RWPE1 (cell line): ENCODE data around the gene CEP72.
"Not testable (repeated sequence)": the region's sequence is repeated elsewhere in the genome, so short reads cannot be mapped to it uniquely, and the experiment has no call there.

Experiments used
- CTCF ChIA-PET: fragments of 350-600 bp; sonication (Branson Sonifier 250); formaldehyde crosslinking; extraction: SDS; loops from one replicate; lab custom pipeline; 2021; lab: Yijun Ruan, JAX
- POLR2A ChIA-PET: fragments of 400-600 bp; formaldehyde crosslinking; extraction: SDS; loops from one replicate; lab custom pipeline; 2020; ENCODE audit warnings: antibody characterized with exemption; ENCODE audit not compliant: low non-redundant PET; lab: Yijun Ruan, JAX
- DNase-seq: peaks from one replicate; pipeline ENCODE4 v3.0.0; 2012; ENCODE audit warnings: low spot score
- H3K27ac ChIP-seq: fragments of 450-650 bp; 2 replicates; pipeline ENCODE4 v1.5.1; 2017
- TF ChIP-seq, protein P1 (sequence below): fragments of 450-650 bp; conservative IDR thresholded peaks from 2 replicates; pipeline ENCODE4 v1.5.1; 2017; ENCODE audit warnings: low read depth, mild to moderate bottlenecking

Gene CEP72

DNA sequence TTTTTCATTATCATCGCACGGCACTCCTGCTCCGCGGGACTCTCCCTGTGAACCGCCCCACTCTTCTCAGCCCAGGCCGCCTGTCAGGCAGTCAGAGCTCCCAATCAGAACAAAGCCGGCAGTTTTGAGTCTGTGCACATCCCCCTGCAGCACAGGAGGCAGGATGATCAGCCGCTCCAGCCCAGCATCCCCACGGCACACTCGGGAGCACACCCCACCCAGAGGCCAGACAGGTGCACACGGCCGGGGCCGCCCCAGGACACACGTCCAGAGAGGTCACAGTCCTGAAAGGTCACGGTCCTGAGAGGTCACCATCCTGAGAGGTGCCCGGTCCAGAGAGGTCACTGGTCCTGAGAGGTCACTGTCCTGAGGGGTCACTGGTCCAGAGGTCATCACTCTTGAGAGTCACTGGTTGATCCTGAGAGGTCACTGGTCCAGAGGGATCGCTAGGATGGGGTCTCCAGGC lies 72.6 kb downstream of the CEP72 start:
- DNase-seq, result no peak
- POLR2A ChIA-PET, result no interaction called here
- CTCF ChIA-PET, result interaction anchor here (0.6 kb wide), 1 partner anchor 1158 kb away, joined by 3 read pairs; no protein-coding TSS in a partner anchor
- no peak overlapping the region for H3K27ac ChIP-seq
- TF ChIP-seq, protein P1, sequence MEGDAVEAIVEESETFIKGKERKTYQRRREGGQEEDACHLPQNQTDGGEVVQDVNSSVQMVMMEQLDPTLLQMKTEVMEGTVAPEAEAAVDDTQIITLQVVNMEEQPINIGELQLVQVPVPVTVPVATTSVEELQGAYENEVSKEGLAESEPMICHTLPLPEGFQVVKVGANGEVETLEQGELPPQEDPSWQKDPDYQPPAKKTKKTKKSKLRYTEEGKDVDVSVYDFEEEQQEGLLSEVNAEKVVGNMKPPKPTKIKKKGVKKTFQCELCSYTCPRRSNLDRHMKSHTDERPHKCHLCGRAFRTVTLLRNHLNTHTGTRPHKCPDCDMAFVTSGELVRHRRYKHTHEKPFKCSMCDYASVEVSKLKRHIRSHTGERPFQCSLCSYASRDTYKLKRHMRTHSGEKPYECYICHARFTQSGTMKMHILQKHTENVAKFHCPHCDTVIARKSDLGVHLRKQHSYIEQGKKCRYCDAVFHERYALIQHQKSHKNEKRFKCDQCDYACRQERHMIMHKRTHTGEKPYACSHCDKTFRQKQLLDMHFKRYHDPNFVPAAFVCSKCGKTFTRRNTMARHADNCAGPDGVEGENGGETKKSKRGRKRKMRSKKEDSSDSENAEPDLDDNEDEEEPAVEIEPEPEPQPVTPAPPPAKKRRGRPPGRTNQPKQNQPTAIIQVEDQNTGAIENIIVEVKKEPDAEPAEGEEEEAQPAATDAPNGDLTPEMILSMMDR, result no peak

DNA sequence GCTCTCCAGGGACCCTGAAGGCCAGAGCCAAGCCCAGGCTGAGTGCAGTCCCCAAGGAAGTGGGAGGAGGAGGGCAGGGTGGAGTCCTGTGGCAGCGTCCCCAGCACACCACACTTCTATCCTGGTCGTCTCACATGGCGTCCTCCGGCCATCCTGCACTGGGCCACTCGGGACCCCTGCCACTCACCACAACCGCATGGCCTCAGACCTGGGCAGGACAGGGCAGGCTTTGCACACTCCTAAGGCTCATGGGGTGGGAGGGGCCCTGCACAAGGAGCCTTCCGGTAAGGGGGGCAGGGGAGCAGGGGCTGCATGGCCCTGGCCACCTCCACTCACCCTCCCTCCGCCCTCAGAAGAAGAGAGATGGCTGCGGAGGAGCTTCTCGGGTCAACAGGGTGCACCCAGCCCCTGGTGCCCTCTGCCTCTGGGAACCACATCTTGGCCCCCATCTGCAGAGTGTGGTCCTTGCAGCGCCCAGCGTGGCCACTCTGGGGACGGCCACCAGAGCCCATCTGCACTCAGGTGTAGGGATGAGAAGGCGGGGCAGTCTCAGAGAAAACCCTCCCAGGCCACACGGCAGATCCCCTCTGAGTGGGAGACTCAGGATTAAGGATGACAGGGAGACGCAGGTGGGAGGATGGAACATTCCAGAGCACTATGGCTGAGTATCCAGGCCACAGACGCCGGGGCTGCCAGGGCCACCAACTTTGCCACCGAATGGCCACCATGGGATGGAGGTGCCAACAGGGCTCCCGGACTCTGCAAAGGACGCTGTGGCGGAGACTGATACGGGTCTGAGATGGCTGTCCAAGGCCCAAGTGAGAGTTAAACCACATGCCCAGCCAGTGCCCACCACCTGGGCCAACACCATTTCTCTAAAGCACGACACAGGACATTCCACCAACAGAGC lies 73.4 kb downstream of the CEP72 start:
- no peak overlapping the region for H3K27ac ChIP-seq
- ChIA-PET CTCF (no interaction called here), POLR2A (no interaction called here)
- TF ChIP-seq, protein P1, result no peak
- DNase-seq, result no peak

DNA sequence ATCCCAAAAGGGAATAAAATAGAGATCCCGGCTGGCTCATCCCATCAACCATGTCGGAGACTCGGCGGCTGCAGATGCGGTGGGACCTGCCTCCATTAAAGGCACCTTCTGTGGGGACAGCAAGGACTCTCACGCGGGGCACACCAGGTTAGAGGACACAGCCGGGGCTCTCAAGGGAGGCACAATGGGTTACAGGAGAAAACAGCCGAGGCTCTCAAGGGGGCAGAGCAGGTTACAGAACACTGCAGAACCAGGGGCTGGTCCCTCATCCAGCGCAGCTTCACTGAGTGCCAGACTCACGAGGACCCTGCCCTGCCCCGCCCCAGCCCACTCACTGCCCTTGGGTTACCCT lies 74.0 kb downstream of the CEP72 start:
- DNase-seq, CTCF ChIA-PET, POLR2A ChIA-PET, H3K27ac ChIP-seq: not testable (repeated sequence)

DNA sequence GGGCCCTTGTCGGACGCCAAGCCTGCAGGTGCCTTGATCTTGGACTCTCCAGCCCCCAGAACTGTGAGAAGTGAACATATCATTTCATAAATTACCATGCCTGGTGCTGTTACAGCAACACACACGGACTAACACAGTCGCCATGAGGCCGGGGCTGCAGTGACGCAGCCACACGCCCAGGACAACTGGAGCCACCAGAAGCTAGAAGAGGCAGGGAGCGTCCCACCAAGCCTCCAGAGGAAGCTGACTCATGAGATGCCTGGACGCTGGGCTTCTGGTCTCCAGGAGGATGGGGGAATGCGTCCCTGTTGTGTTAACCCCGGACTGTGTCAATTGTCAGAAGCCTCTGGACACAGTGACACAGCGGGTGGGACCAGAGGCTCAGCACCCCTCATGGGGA lies 74.8 kb downstream of the CEP72 start:
- CTCF ChIA-PET, H3K27ac ChIP-seq, POLR2A ChIA-PET, DNase-seq: not testable (repeated sequence)

DNA sequence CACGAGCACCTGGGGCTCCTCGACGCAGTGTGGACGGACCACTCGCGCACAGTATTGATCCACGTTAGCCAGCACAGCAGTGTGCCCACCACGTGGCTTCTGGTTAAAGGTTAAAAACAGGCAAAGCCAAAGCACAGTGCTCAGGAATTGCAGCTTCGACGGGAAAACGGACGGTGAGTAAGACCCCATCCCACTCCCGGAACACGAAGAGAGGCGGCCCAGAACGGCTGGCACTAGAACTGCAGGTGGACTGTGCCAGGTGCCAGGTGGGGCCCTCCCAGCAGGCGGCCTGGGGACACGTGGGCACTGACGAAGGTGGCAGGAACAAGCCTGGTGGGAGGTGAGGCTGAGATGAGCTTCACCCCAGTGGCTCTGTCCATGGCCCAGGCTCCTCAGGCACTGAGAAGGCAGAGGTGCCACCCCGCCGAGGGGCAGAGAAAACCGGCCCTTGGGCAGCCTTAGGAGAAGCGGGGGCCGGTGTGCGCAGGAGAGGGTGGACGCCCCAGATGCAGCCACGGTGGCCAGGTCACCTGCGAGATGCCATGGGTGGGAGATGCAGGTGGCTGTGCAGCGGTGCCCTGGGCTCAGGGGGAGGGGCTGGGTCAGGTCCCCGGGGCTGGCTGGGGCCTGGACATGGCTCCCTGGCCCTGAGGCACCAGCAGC lies 76.3 kb downstream of the CEP72 start:
- POLR2A ChIA-PET, CTCF ChIA-PET, H3K27ac ChIP-seq, DNase-seq: not testable (repeated sequence)

DNA sequence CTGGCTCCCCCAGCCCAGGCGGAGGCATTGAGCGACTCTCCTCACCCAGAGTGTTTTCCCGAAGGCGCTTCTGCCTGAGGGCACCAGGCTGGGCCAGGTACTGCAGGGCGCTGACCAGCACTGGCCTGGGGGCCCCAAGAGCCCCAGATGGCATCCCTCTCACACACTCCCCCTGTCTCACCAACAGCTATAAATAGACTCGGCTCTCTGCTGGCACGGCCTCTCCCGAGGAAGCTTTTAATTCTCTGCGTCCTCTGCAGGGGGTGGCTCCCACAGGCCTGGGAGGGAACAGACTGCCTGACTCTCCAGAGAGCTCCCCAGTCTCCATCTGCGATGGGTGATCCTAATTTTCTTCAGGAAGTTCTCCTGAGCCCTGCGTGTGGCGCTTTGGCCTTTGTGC lies 78.2 kb downstream of the CEP72 start:
- H3K27ac ChIP-seq, CTCF ChIA-PET, POLR2A ChIA-PET, DNase-seq: not testable (repeated sequence)

DNA sequence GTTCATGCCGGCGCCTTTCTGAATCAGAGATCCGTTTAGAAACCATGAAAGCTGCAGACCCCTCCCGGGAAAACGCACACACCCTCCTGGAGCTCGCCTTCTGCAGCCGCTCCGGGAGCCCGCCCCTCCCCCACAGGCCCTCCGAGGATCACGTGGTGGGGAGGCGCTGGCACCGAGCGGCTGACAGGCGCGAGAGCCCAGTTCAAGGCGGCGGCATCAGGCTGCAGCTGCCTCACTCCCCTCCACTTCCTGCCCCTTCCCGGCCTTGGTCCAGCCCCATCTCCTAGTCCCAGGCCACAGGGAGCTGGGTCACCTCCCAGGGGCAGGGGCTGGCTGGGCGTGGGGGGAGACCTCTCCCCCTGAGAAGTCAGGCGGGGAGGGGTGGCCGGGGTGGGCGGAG lies 78.9 kb downstream of the CEP72 start:
- H3K27ac ChIP-seq, POLR2A ChIA-PET, CTCF ChIA-PET, DNase-seq: not testable (repeated sequence)

DNA sequence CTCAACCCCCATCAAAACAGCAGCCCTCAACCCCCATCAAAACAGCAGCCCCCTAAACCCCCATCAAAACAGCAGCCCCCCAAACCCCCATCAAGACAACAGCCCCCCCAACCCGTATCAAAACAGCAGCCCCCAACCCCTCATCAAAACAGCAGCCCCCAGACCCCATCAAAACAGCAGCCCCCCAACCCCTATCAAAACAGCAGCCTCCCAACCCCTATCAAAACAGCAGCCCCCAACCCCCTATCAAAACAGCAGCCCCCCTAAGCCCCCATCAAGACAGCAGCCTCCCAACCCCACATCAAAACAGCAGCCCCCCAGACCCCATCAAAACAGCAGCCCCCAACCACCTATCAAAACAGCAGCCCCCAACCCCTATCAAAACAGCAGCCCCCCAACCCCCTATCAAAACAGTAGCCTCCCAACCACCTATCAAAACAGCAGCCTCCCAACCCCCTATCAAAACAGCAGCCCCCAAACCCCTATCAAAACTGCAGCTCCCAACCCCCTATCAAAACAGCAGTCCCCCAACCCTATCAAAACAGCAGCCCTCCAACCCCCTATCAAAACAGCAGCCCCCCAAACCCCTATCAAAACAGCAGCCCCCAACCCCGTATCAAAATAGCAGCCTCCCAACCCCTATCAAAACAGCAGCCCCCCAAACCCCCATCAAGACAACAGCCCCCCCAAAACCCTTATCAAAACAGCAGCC lies 79.8 kb downstream of the CEP72 start:
- TF ChIP-seq, protein P1, result no peak
- no peak for DNase-seq
- H3K27ac ChIP-seq, result no peak overlapping the region
- ChIA-PET POLR2A (no interaction called here), CTCF (no interaction called here)

DNA sequence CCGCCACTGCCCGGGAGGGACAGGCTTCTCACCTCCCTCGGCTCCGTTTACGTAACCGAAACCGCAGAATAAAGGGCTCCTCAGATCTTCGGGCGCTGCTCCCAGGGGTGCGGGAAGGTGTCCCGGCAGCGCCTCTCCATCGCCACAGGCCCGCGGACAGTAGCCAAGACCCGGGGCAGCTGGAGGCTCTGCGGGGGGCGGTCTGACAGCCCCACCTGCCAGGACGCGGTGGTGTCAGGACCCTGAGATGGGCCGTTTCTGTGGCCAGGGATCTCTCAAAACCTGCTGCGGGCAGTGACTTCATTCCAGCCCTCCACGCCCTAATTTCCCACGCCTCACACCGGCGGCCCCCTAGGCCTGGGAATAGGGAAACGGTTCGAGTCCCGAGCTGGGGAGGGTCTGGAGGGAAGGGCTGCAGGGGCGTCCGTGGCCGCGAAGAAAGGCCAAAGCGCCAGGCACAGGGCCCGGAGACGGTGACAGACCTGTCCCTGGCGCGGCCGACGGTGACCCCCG lies 80.4 kb downstream of the CEP72 start:
- DNase-seq, H3K27ac ChIP-seq, CTCF ChIA-PET: not testable (repeated sequence)
- POLR2A ChIA-PET, result interaction anchor here (0.5 kb wide), 1 partner anchor 343 kb away, joined by 3 read pairs; no protein-coding TSS in a partner anchor

DNA sequence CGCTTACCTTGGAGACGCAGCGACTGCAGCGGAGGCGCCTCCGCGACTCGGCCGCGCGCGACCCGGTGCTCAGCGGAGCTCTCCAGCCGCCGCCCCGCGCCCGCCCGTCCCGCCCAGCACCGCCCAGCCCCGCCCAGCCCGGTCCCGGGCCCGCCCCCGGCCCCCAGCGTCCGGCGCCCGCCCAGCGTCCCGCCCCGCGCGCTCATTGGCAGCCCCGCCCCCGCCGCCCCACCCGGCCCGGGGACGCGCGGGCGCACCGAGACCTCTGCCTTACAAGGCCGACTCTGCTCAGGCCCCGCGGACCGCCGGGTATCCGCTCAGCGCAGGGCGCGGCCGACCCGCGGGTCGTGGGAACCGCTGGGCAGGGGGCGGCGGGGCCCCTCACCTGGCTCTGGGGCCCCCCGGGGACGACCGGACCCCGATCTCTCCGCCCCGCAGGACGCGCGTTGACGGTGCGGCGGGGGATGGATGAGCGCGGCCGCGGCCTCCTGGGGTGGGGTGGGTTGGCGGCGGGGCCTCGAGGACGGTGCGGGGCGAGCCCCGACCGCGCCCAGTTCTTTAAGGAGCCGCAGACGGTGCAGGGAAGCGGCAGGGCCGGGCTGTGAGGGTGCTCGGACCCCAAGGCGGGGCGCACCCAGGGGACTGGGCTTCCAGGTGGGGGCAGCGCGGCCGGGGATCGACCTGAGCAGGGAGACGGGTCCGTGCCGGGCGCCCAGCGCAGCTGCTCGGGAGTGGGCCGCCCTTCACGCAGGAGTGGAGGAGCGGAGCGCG lies 81.3 kb downstream of the CEP72 start, which contains the start of gene TPPP:
Gene TPPP, minus strand, starts transcription at position 82 of the 771 bp plus-strand sequence. CDS start 15,292 bp downstream, outside the sequence.
- H3K27ac ChIP-seq, result peak within 1 kb of the TSS; percentile 22; the same call in 1 of the 2 replicates
- CTCF ChIA-PET, result not testable (repeated sequence)
- DNase-seq, result peak; percentile 81

DNA sequence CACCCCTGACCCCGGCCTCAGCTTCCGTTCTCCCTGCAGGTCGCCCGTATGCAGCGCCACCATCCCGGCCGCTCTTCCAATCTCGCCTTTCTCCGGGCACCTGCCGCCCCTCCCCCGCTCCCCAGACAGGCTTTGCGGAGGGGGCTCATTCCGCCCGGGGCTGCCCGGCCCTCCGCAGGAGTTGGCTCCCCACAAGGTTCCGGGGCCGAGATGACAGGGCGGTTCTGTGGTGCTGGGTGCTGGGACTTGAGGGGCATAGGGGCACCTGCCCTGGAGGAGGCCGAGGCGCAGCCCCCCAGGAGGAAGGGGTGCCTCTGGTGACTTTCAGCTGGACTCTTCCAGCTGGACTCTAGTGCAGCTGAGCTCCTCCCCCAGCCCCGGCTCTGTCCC lies 81.9 kb downstream of the CEP72 start:
- H3K27ac ChIP-seq, POLR2A ChIA-PET, DNase-seq, CTCF ChIA-PET: not testable (repeated sequence)

More for the DNA sequence above, 81.3 kb downstream of the CEP72 start, which contains the start of gene TPPP:
- POLR2A ChIA-PET, result interaction anchor here (0.5 kb wide), 1 partner anchor 344 kb away, joined by 3 read pairs; no protein-coding TSS in a partner anchor

DNA sequence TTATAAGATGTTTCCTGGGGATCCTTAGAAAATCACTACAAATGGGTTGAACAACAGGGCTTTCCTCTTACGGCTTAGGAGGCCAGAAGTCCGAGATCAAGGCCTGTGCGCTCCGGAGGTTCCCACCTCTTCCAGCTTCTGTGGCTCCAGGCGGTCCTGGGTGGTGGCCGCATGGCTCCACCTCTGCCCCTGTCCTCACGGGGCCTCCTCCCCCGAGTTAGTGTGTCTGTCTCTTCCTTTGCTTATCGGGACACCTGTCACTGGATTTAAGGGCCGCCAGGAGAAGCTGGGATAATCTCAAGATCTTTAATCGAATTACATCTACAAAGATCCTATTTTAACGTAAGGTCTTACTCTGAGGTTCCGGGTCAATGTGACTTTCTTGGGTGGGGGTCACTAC lies 83.3 kb downstream of the CEP72 start:
- POLR2A ChIA-PET, DNase-seq, CTCF ChIA-PET, H3K27ac ChIP-seq: not testable (repeated sequence)
